ENCODE measurements around the gene ABLIM3. TPM values are rescaled to one million over a fixed set of nuclear protein-coding genes. Genes with fewer than 3 reads are reported as not detected.

ABLIM3 gene
- total and polyA plus RNA-seq, 10 of the 15 experiments (the other 5 are each of a cell fraction or from before 2014, with no cell fraction given) = 0.03 TPM; not detected in 9

DNA sequence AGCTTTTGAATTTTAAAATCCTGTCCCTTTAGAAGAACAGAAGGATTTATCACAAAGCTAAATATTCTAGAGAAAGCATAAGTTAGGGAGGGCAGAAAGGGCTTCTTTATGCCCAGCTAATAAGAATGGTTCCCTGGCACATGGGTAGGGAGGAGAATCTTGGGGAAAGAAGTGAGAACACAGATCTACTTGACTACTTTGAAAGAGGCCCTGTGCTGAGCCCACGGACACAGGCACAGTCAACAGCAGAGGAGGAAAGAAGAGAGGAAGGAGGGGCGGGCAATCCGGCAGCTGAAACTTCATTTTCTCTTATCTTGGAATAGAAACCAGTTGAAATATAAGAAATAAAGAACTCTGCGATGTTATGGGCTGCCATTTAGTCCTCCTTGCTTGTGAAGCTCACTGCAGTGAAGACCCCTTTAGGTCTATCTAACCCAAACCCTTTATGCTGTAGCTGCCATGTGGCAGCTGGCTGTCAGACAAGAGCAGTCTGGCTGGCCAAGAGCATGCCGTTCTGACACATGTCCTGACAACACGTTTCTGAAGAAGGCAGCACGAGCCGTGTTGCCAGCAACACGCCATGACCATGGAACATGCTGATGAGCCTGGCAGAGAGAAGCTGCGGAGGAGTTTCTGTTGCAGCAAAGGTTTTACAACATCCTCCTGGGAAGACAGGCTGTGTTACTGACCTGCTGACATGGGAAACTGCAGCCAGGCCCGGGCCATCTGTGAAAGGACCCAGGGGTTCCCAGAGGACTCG is 34.2 kb downstream of the ABLIM3 start (continued):
- TF ChIP-seq ZNF274 (IDR thresholded peaks at IDR 0.05; ENCODE audit: insufficient read depth, insufficient read length) = no peak
- no peak for TF ChIP-seq FOXK2 (IDR thresholded peaks at IDR 0.05)
- no peak for TF ChIP-seq YBX1 (IDR thresholded peaks at IDR 0.05)

DNA sequence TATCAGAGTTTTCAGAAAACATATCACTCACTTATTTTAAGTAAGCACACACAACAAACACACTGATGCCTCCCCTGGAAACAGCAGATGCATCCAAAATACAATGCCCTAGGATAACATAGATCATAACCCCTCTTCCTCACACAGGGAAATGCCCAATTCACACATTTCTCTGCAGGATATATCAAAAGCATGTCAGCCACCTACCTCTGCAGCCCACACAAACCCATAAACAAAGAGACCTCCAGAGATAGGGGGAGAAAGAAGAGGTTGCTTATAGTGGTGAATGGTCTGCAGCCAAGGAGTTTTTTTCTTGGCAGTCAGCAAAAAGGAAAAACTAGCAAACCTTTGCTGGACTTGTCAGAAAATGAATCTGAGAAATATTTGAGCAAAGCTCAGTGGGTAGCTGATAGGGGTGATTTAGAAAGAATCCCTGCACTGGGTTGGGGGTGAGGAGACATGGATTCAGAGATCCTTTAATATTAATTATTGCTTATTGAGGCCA is 36.1 kb downstream of the ABLIM3 start:
- ChIA-PET CTCF (no interaction called here), SMC1A (ENCODE audit: uncharacterized antibody, unreplicated experiment) (no interaction called here), RAD21 (ENCODE audit: unreplicated experiment) (no interaction called here)

More for the DNA sequence above, 36.1 kb downstream of the ABLIM3 start:
- no peak overlapping the region for H2AFZ ChIP-seq (ENCODE audit: control insufficient read depth, low read depth, low read length)
- no TSS peak for BruUV-seq (replicated peaks)
- intact Hi-C loops (cut with micrococcal nuclease; ENCODE audit: unreplicated experiment) (no loop called here), in situ Hi-C loops (cut with MboI) (no loop called here)
- peaks cover 0 to 1% of the 10 kb centered on the region in 2 experiments; a peak in 1 of 4 replicates for H3K27me3 ChIP-seq (replicated peaks in 1 of 2; ENCODE audit: control insufficient read depth in 2 of 2, insufficient read depth in 2 of 2, low read length in 1 of 2)
- FAIRE-seq (no peak), DNase-seq (ENCODE audit: low read depth, low spot score) (no peak), ATAC-seq (no peak)
- POLR2A ChIA-PET = interaction anchor here (0.6 kb wide), 1 partner anchor 495 kb away, joined by 3 read pairs; no protein-coding TSS in a partner anchor
- no peak overlapping the region for H3K4me2 ChIP-seq (ENCODE audit: control insufficient read depth, insufficient read depth)
- no peak overlapping the region for H3K4me3 ChIP-seq
- TF ChIP-seq, protein P1, sequence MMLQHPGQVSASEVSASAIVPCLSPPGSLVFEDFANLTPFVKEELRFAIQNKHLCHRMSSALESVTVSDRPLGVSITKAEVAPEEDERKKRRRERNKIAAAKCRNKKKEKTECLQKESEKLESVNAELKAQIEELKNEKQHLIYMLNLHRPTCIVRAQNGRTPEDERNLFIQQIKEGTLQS (IDR thresholded peaks at IDR 0.05; ENCODE audit: borderline replicate concordance, extremely low read depth, low read depth, low read length) = no peak
- TF ChIP-seq SREBF2 (IDR thresholded peaks at IDR 0.05; ENCODE audit: low read length) (no peak), NBN (IDR thresholded peaks at IDR 0.05) (no peak), TCF3 (IDR thresholded peaks at IDR 0.05; ENCODE audit: borderline replicate concordance, insufficient read depth, low read depth, low read length) (no peak), ZNF384 (IDR thresholded peaks at IDR 0.05; ENCODE audit: borderline replicate concordance, low read depth, low read length) (no peak), KAT2A (conservative IDR thresholded peaks at IDR 0.05; ENCODE audit: control insufficient read depth, low read depth, low read length) (no peak), STAT1 (conservative IDR thresholded peaks at IDR 0.05) (no peak), RUNX3 (IDR thresholded peaks at IDR 0.05; ENCODE audit: low read length) (no peak), CHD4 (IDR thresholded peaks at IDR 0.05) (no peak)
- TF ChIP-seq, protein P2, sequence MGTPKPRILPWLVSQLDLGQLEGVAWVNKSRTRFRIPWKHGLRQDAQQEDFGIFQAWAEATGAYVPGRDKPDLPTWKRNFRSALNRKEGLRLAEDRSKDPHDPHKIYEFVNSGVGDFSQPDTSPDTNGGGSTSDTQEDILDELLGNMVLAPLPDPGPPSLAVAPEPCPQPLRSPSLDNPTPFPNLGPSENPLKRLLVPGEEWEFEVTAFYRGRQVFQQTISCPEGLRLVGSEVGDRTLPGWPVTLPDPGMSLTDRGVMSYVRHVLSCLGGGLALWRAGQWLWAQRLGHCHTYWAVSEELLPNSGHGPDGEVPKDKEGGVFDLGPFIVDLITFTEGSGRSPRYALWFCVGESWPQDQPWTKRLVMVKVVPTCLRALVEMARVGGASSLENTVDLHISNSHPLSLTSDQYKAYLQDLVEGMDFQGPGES (IDR thresholded peaks at IDR 0.05) = no peak
- TF ChIP-seq, protein P3, sequence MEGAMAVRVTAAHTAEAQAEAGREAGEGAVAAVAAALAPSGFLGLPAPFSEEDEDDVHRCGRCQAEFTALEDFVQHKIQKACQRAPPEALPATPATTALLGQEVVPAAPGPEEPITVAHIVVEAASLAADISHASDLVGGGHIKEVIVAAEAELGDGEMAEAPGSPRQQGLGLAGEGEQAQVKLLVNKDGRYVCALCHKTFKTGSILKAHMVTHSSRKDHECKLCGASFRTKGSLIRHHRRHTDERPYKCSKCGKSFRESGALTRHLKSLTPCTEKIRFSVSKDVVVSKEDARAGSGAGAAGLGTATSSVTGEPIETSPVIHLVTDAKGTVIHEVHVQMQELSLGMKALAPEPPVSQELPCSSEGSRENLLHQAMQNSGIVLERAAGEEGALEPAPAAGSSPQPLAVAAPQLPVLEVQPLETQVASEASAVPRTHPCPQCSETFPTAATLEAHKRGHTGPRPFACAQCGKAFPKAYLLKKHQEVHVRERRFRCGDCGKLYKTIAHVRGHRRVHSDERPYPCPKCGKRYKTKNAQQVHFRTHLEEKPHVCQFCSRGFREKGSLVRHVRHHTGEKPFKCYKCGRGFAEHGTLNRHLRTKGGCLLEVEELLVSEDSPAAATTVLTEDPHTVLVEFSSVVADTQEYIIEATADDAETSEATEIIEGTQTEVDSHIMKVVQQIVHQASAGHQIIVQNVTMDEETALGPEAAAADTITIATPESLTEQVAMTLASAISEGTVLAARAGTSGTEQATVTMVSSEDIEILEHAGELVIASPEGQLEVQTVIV (IDR thresholded peaks at IDR 0.05; ENCODE audit: borderline replicate concordance, partially characterized antibody) = no peak
- no peaks in the 10 kb centered on the region for H3K9me3 ChIP-seq (replicated peaks; ENCODE audit: control insufficient read depth, insufficient read depth, low read length)
- H4K20me1 ChIP-seq (ENCODE audit: control insufficient read depth, insufficient read depth) = no peaks in the 10 kb centered on the region
- no peak overlapping the region for H3K9ac ChIP-seq (ENCODE audit: control insufficient read depth, insufficient read depth, low read length)
- H3K79me2 ChIP-seq (ENCODE audit: control insufficient read depth, insufficient read depth, low read length) = no peaks in the 10 kb centered on the region
- no peaks in the 10 kb centered on the region for H3K4me1 ChIP-seq (ENCODE audit: control insufficient read depth, insufficient read depth, low read length)
- no peaks in the 10 kb centered on the region for H3K36me3 ChIP-seq (ENCODE audit: control insufficient read depth in 2 of 2, insufficient read depth in 2 of 2, low read length in 1 of 2)
- no peak overlapping the region for H3K27ac ChIP-seq (ENCODE audit: control insufficient read depth, insufficient read depth)
